SU-DHL-6 (cell line): ENCODE data around the gene RPL27A.

Experiments
- H2AFZ ChIP-seq: fragments of 200-600 bp; sonication (generic); 2 replicates; pipeline ENCODE4 v1.6.1; 2014; ENCODE audit warnings: low read depth, mild to moderate bottlenecking, moderate library complexity, mixed read lengths, antibody characterized with exemption, low read length; ENCODE audit not compliant: severe bottlenecking
- H3F3A ChIP-seq: fragments of 200-600 bp; shearing (Covaris generic); 2 replicates; pipeline ENCODE4 v1.6.0; 2016; ENCODE audit warnings: antibody characterized with exemption, mild to moderate bottlenecking; ENCODE audit not compliant: insufficient read depth
- H3K27ac ChIP-seq: fragments of 200-600 bp; sonication (generic); 2 replicates; pipeline ENCODE4 v1.5.1; 2016; ENCODE audit warnings: low read depth, mild to moderate bottlenecking, low read length, moderate library complexity, mixed read lengths
- H3K27me3 ChIP-seq: fragments of 200-600 bp; sonication (generic), shearing (Covaris generic); 2 replicates; pipeline ENCODE4 v1.6.0; 2014; ENCODE audit warnings: mild to moderate bottlenecking, low read length
- H3K36me3 ChIP-seq: fragments of 200-600 bp; sonication (generic); 2 replicates; pipeline ENCODE4 v1.6.1; 2014; ENCODE audit warnings: mild to moderate bottlenecking, low read length, mixed read lengths
- H3K4me2 ChIP-seq: fragments of 300-600, 200-600 bp; shearing (Covaris generic), sonication (generic); 2 replicates; pipeline ENCODE4 v1.6.0; 2014; ENCODE audit warnings: low read length, low read depth, mild to moderate bottlenecking; ENCODE audit not compliant: poor library complexity, severe bottlenecking
- H3K4me3 ChIP-seq: fragments of 200-600 bp; sonication (generic); 2 replicates; pipeline ENCODE4 v1.5.1; 2014; ENCODE audit warnings: antibody characterized with exemption, low read length, mild to moderate bottlenecking, mixed read lengths; ENCODE audit not compliant: insufficient read depth, poor library complexity, severe bottlenecking
- H3K79me2 ChIP-seq: fragments of 200-600 bp; sonication (generic); 2 replicates; pipeline ENCODE4 v1.6.1; 2014; ENCODE audit warnings: mild to moderate bottlenecking, low read length, moderate library complexity; ENCODE audit not compliant: insufficient read depth
- H3K9ac ChIP-seq: fragments of 200-600 bp; sonication (generic); 2 replicates; pipeline ENCODE4 v1.7.0; 2014; ENCODE audit warnings: mild to moderate bottlenecking, low read length
- H3K9me2 ChIP-seq: fragments of 200-600 bp; sonication (generic); replicated peaks from 2 replicates; pipeline ENCODE4 v1.6.1; 2014; ENCODE audit warnings: low read length; ENCODE audit not compliant: insufficient read depth
- H3K9me3 ChIP-seq: fragments of 200-600 bp; sonication (generic); 2 replicates; pipeline ENCODE4 v1.6.1; 2014; ENCODE audit warnings: low read length, mixed read lengths; ENCODE audit not compliant: insufficient read depth
- H4K20me1 ChIP-seq: fragments of 200-600 bp; sonication (generic); 2 replicates; pipeline ENCODE4 v1.6.1; 2014; ENCODE audit warnings: low read depth, mild to moderate bottlenecking, antibody characterized with exemption, low read length, moderate library complexity, mixed read lengths
- CTCF ChIP-seq: fragments of 200-600 bp; sonication (generic); IDR thresholded peaks from one replicate; pipeline ENCODE4 v1.5.1; 2017; ENCODE audit warnings: antibody characterized with exemption, mild to moderate bottlenecking, low read length, moderate library complexity; ENCODE audit not compliant: insufficient read depth, poor library complexity, severe bottlenecking
- EZH2phosphoT487 ChIP-seq: fragments of 200-600 bp; sonication (generic), shearing (Covaris generic); conservative IDR thresholded peaks from 2 replicates; pipeline ENCODE4 v1.6.1; 2018; ENCODE audit warnings: mild to moderate bottlenecking, antibody characterized with exemption, low read length, moderate library complexity, mixed read lengths

RPL27A gene

GRCh38 chr11:8684600-8685290 is 2.2 kb downstream of the RPL27A start:
- Histone ChIP-seq H3K27me3 (no peaks in the 10 kb centered on the region), H3K9me3 (no peaks in the 10 kb centered on the region), H3K36me3 (peaks cover 37% of the 10 kb centered on the region), H3K79me2 (peaks cover 50% of the 10 kb centered on the region), H4K20me1 (peaks cover 8% of the 10 kb centered on the region; the same call in 1 of the 2 replicates), H2AFZ (no peak overlapping the region), H3F3A (peaks cover 81% of the 10 kb centered on the region), H3K9ac (peak overlapping the region; percentile 96), H3K4me2 (peak overlapping the region; percentile 84), H3K9me2 (no peaks in the 10 kb centered on the region), H3K4me3 (peak overlapping the region; percentile 75), H3K27ac (peak overlapping the region; percentile 98)
- TF ChIP-seq CTCF (no peak), EZH2phosphoT487 (no peak)

- peak overlapping the region; percentile 84 for H3K4me2 ChIP-seq
- H3K27me3 ChIP-seq, result no peaks in the 10 kb centered on the region
- H3K9me2 ChIP-seq, result no peaks in the 10 kb centered on the region
- peaks cover 37% of the 10 kb centered on the region for H3K36me3 ChIP-seq
- no peak overlapping the region for H2AFZ ChIP-seq
- no peaks in the 10 kb centered on the region for H3K9me3 ChIP-seq
- TF ChIP-seq EZH2phosphoT487, result no peak
- no peak for TF ChIP-seq CTCF
- peaks cover 8% of the 10 kb centered on the region; the same call in 1 of the 2 replicates for H4K20me1 ChIP-seq
- H3K79me2 ChIP-seq, result peaks cover 56% of the 10 kb centered on the region
- H3F3A ChIP-seq, result peaks cover 86% of the 10 kb centered on the region
- peak overlapping the region; percentile 96 for H3K9ac ChIP-seq
- peak overlapping the region; percentile 98 for H3K27ac ChIP-seq
- H3K4me3 ChIP-seq, result peak overlapping the region; percentile 75
Observed at GRCh38 chr11:8685306-8685705, 2.7 kb downstream of the RPL27A start.

GRCh38 chr11:8685820-8686219 is 3.2 kb downstream of the RPL27A start:
- H3K27me3 ChIP-seq, result no peaks in the 10 kb centered on the region
- H4K20me1 ChIP-seq, result peaks cover 8% of the 10 kb centered on the region; the same call in 1 of the 2 replicates
- peak overlapping the region; percentile 84 for H3K4me2 ChIP-seq
- peaks cover 61% of the 10 kb centered on the region for H3K79me2 ChIP-seq
- peaks cover 37% of the 10 kb centered on the region for H3K36me3 ChIP-seq
- H3K9ac ChIP-seq, result peak overlapping the region; percentile 96
- peak overlapping the region; percentile 75 for H3K4me3 ChIP-seq
- no peaks in the 10 kb centered on the region for H3K9me3 ChIP-seq
- no peak overlapping the region for H2AFZ ChIP-seq
- H3K27ac ChIP-seq, result peak overlapping the region; percentile 98
- TF ChIP-seq CTCF (no peak), EZH2phosphoT487 (no peak)
- H3K9me2 ChIP-seq, result no peaks in the 10 kb centered on the region
- peaks cover 82% of the 10 kb centered on the region for H3F3A ChIP-seq
